Measurements from ENCODE around the gene RASA4. TPM values are rescaled to one million over a fixed set of nuclear protein-coding genes. Genes with fewer than 3 reads are reported as not detected.
A peak's percentile ranks its signal among the peaks of the same experiment; 100 is the strongest.
"Not testable (repeated sequence)": the region's sequence is repeated elsewhere in the genome, so short reads cannot be mapped to it uniquely, and the experiment has no call there.

Gene RASA4
- total and polyA plus RNA-seq, 8 donors: 8.7 to 128 (median 23.3) TPM

GRCh38 chr7:102618122-102618521, 1.6 kb upstream of the RASA4 start:
- not testable (repeated sequence) for FAIRE-seq
- WGBS, 2 donors: 61 to 76% methylated on average over 3 to 4 of the region's 8 CpGs

DNA sequence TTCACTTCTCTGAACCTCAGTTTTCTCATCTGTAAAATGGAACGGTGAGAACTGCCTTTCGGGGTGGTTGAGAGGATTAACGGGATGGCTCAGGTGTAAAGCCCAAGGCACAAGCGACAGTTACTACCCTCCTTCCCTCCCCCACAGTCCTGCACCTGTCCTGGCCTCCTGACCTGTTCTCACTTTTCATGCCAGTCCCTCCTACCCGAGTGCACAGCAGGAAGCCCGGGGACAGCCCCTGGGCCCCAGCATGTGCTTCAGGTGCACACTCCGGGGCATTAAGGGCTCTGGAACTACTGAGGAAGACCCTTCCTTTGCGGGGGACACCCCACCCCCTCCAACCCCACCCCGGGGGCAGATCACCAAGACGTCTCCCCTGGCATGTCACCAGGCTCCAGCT, 626 bp downstream of the RASA4 start:
- H3K9me3 ChIP-seq; FAIRE-seq; H3K4me3 ChIP-seq; H3K27ac ChIP-seq; DNase-seq; H3K27me3 ChIP-seq; intact Hi-C loops (cut with DNase I); H3K4me1 ChIP-seq; H3K36me3 ChIP-seq: not testable (repeated sequence)
- no CpG with 5 or more reads among the region's 10 CpGs for WGBS, 2 donors
- peak; percentile 20 to 30 (median 26) for ATAC-seq

More at GRCh38 chr7:102618122-102618521, 1.6 kb upstream of the RASA4 start:
- ATAC-seq; H3K4me1 ChIP-seq; H3K27me3 ChIP-seq; H3K9me3 ChIP-seq; H3K36me3 ChIP-seq; H3K4me3 ChIP-seq; H3K27ac ChIP-seq; intact Hi-C loops (cut with DNase I): not testable (repeated sequence)
- peak in 1 of 6 donors; percentile 9 for DNase-seq

- H3K9me3 ChIP-seq; H3K4me1 ChIP-seq; H3K27ac ChIP-seq; H3K36me3 ChIP-seq; intact Hi-C loops (cut with DNase I); H3K4me3 ChIP-seq; DNase-seq; H3K27me3 ChIP-seq; FAIRE-seq: not testable (repeated sequence)
- peak in 2 of 4 donors; percentile 39 to 40 for ATAC-seq
- WGBS, 2 donors: no CpG with 5 or more reads among the region's 3 CpGs
Measured at GRCh38 chr7:102614873-102615272, 1.7 kb downstream of the RASA4 start.

- not testable (repeated sequence) for FAIRE-seq
Measured at GRCh38 chr7:102614346-102614697, 2.2 kb downstream of the RASA4 start.

DNA sequence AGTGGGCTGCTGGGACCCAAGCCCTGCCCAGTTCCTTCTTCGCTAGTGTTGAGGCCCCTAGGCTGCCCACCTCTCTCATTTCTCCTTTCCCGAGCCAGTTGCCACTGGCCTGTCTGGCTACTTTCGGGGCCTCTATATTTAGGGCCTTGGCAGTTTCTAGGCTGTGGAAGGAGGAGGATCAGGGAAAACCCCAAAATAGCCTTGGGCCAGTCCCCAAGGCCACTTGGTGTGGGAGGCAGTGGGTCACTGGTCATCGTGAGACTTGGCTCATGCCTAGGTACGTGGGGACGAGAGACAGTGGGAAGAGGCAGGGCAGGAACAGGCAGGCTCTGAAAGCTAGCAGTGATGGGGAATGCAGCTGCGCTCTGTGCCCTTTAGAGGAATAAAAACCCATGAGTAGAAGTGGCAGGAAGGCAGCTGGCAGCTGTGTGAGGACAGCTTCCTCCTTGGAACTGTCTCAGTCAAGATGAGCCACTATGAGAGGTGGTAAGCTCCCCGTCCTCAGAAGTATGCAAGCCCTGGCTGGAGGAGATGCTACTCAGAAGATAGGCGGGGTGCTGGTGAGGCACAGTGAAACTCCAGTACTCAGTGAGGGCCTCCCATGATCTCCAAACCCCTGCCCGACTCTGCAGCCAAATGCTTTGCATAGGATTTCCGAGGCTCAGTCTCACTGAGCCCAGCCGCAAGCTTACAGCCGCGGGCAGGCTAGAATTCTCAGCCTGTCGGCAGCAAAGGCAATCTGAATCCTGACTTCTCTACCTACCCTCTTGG, 2.8 kb downstream of the RASA4 start:
- DNase-seq: peak in 1 of 6 donors; percentile 13
- H3K36me3 ChIP-seq; H3K27me3 ChIP-seq; FAIRE-seq; ATAC-seq; H3K4me3 ChIP-seq; H3K27ac ChIP-seq; intact Hi-C loops (cut with DNase I); H3K9me3 ChIP-seq; H3K4me1 ChIP-seq: not testable (repeated sequence)
- 73 to 81% methylated on average over 3 to 4 of the region's 15 CpGs for WGBS, 2 donors

More at GRCh38 chr7:102614346-102614697, 2.2 kb downstream of the RASA4 start:
- H3K4me3 ChIP-seq; H3K9me3 ChIP-seq; DNase-seq; H3K36me3 ChIP-seq; H3K27me3 ChIP-seq; intact Hi-C loops (cut with DNase I); H3K4me1 ChIP-seq; H3K27ac ChIP-seq: not testable (repeated sequence)
- ATAC-seq: peak in 1 of 4 donors; percentile 7
- WGBS, 2 donors: no CpG with 5 or more reads among the region's 4 CpGs

- H3K9me3 ChIP-seq; H3K4me3 ChIP-seq; H3K4me1 ChIP-seq; FAIRE-seq; H3K36me3 ChIP-seq; H3K27me3 ChIP-seq; ATAC-seq; intact Hi-C loops (cut with DNase I); H3K27ac ChIP-seq: not testable (repeated sequence)
- 29% methylated on average over 7 of the region's 10 CpGs for WGBS, 2 donors
- peak in 5 of 6 donors; percentile 11 to 61 (median 46) for DNase-seq
Measured at GRCh38 chr7:102611675-102612325, 4.8 kb downstream of the RASA4 start.

- H3K27ac ChIP-seq; H3K4me3 ChIP-seq; H3K27me3 ChIP-seq; intact Hi-C loops (cut with DNase I); H3K4me1 ChIP-seq; DNase-seq; H3K36me3 ChIP-seq; FAIRE-seq; H3K9me3 ChIP-seq: not testable (repeated sequence)
- no CpG with 5 or more reads among the region's 30 CpGs for WGBS, 2 donors
- ATAC-seq: peak; percentile 25 to 70 (median 55)
Measured at GRCh38 chr7:102611013-102611674, 5.4 kb downstream of the RASA4 start.

GRCh38 chr7:102610441-102610840, 6.1 kb downstream of the RASA4 start:
- peak in 2 of 6 donors; percentile 6 to 16 for DNase-seq

GRCh38 chr7:102609734-102610133, 6.8 kb downstream of the RASA4 start:
- H3K4me3 ChIP-seq; H3K27ac ChIP-seq; H3K9me3 ChIP-seq; ATAC-seq; intact Hi-C loops (cut with DNase I); H3K27me3 ChIP-seq; H3K4me1 ChIP-seq; FAIRE-seq; H3K36me3 ChIP-seq: not testable (repeated sequence)
- DNase-seq: peak in 1 of 6 donors; percentile 8
- 74 to 75% methylated on average over 5 of the region's 10 CpGs for WGBS, 2 donors

More at GRCh38 chr7:102610441-102610840, 6.1 kb downstream of the RASA4 start:
- ATAC-seq; H3K27ac ChIP-seq; H3K4me3 ChIP-seq; H3K9me3 ChIP-seq; H3K4me1 ChIP-seq; H3K27me3 ChIP-seq; FAIRE-seq; intact Hi-C loops (cut with DNase I); H3K36me3 ChIP-seq: not testable (repeated sequence)
- WGBS, 2 donors: no CpG with 5 or more reads among the region's 7 CpGs

DNA sequence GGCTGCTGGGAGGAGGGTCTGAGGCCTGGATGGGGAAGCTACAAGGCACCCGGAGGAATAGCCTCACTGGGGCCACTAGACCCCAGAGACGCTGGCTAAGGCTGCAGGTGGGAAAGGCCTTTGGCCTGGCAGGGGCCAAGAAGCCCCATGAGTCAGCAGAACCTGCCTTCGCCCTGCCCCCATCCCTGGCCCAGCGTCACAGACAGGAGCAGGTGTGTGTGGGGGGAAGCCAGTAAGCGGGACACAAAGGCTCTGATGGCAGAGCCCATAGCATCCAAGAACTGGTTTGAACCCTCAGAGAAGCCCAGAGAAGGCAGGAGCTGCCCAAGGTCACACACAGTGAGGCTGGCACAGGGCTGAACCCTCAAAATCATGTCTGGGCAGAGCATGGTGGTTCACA, 9.7 kb downstream of the RASA4 start:
- ATAC-seq; H3K9me3 ChIP-seq; H3K27me3 ChIP-seq; H3K27ac ChIP-seq; H3K36me3 ChIP-seq; H3K4me1 ChIP-seq; DNase-seq; H3K4me3 ChIP-seq; FAIRE-seq; intact Hi-C loops (cut with DNase I): not testable (repeated sequence)
- whole genome bisulfite sequencing, 2 donors: no CpG with 5 or more reads among the region's 5 CpGs

GRCh38 chr7:102604431-102605145, 12.0 kb downstream of the RASA4 start:
- intact Hi-C loops (cut with DNase I); H3K9me3 ChIP-seq; DNase-seq; H3K27me3 ChIP-seq; FAIRE-seq; H3K27ac ChIP-seq; H3K4me3 ChIP-seq; H3K4me1 ChIP-seq; H3K36me3 ChIP-seq: not testable (repeated sequence)
- no CpG with 5 or more reads among the region's 19 CpGs for WGBS, 2 donors
- ATAC-seq: peak in 3 of 4 donors; percentile 21 to 43 (median 27)

Data from pancreas (tissue), 10 donors.